GM18508 (cell line): ENCODE measurements around the gene TGFBI.

Experiments
- ATAC-seq: cut with Tn5 transposase; IDR thresholded peaks from one replicate; pipeline ENCODE4 v1.9.1; 2021; ENCODE audit warnings: moderate number of reproducible peaks; ENCODE audit not compliant: insufficient read depth, unreplicated experiment

The TGFBI gene

DNA sequence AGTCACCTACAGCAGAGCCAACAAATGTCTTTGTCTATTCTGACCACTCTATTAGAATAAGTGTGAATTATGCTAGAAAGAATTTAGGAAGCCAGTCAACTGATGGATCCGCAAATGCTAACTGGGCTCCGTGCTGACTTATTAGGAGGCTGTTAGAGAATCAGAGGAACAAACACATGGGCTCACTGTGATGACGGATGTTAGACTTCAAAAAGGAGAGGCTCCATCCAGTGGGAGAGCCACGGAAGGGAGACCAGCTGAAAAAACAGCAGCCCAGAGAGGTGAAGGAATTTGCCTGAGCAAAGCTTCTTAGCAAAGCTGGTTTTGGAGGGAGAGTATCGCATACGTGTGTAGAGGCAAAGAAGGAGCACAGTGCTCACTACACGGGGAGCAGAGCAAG is 5.8 kb upstream of the TGFBI start:
- no peak for ATAC-seq

DNA sequence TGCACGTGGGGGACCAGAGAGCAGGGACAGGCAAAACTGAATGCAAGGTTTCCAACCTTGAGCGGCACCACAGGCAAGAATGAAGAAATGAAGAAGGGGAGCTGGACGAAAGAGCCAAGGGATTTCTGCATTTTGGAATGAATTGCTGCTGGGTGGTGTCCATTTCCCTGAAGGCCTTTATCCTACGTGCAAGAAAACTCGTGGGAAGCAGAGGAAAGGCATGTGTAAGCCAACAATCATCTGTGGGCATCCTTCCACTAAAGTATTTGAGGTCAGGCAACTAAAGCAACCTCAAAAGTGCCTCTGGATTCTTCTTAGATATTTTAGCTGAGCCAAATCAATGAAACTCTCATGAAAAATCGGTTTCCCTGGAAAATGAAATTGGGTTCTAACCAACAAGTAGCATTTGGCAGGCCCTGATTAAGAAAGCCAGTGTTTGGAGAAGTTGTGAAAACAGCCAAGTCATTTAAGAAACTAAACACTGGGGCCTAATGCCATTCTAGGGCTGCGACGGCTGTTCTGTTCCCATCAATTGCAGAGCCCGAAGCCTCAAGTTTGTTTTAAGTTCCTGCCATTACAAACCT is 4.7 kb upstream of the TGFBI start:
- ATAC-seq, result no peak

DNA sequence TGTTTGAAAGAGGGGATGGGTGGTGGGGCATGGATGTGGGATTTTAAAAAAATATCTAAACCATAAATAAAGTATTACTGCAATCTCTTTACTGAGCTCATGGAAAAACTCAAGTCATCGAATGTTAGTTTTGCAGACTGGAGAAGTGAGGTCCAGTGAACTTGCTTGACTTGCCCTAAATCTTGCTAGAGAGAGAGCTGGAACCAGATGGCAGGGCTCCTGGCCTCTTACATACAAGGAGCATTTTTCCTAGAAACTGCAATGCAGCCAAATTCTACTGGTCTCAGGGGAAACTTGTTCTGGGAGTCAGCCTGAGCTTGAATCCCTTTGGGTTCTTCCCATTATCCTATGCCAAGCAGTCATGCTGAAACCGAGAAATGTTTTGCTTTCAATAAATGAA is 2.9 kb upstream of the TGFBI start:
- ATAC-seq, result no peak

DNA sequence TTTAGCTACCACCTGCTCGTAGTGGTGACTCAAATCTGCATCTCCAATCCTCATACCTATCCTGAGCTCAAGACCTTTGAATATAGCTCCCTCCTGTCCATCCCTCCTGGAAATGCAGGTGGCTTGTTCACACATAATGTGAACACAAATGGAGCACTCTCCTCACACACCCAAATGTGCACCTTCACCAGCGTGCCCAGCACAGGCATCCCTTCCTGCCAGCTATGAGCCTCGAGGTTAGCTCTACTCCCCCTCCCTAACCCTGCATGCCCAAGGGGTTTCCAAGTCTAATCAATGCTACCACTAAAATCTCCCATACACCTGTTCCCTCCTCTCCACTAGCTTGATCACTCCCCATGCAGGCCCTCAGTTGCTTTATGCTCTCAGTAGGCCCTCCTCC is 2.2 kb upstream of the TGFBI start:
- ATAC-seq, result no peak

DNA sequence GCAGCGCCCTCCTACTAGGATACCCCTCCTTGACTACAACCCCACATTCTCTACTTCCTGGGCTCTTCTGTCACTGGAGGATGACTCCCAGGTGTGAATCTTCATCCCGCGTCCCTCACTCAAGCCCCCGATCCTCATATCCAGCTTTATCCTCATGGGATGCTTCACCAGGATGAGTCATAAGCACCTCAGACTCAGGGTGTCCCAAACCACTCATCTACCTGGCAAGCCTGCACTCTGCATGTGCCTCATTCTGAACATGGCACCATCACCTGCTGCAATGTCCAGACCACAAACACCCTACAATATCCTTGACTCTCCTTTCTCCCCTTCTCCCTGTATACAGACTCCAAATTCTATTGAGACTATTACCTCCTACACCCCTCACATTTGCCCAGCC is 1.5 kb upstream of the TGFBI start:
- ATAC-seq, result no peak

DNA sequence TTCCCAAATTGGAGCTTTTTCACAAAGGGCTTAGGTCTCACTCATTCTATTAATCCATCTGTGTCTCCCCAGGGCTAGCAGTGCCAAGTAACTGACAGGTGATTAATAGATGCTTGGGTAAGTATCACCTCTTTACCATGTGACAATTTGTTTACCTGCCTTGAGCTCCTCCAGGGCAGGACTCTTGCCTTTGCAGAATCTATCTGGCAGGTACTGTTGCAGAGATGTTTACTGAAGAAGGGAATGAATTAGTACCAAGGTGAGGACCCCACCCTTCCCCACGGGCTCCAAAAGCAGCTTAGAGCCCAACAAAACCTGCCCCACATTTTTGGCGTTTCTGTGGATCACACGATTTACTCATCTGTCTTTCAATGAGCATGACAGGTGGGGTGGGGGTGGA is 698 bp upstream of the TGFBI start:
- no peak for ATAC-seq

DNA sequence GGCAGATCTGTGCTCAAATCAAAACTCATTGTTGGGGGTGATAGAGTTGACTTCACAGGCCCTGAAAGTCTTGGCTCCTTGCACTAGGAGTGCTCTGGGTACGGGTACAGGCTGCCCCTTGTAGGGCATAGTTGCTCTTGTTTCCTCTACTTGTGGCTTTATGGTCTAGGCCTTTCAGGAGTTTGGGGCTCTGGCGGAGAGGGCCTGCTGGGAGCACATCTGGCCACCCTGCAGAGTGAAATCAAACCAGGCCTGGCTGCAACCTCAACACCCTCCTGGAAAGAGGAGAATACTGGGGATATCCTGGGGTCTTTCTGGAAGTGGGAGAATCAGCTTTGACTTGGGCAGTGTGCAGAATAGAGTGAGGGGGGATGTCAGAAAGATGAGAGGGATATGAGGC is 1.5 kb downstream of the TGFBI start:
- ATAC-seq, result no peak

DNA sequence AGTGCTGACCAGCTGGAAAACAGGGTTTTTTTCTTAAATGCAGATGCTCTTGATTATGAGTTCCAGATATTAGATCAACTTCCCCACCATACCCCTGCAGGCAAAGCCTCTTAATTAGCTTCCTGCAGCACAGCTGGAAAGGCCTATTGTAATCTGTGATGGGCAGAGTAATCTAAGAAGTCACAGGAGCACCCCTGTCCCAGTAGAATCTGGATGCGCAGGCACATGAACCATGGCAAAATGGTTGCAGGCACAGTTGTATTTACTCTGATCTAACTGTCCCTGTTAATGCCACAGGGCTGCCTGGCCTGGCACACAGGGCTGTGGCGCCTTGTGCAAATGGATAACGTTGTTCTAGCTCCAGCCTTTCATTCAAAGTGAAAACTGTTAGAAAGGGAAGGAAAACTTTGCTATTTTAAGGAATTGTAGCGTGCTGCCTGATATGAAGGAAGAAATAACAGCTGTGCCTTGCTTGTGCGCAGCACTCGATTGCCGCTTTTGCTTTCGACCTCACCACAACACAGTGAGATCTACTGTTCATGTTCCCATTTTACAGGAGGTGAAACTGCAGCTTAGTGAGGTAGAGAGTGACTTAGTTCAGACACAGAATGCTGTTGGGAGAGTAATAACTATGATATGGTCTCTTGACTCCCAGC is 2.3 kb downstream of the TGFBI start:
- ATAC-seq, result no peak

DNA sequence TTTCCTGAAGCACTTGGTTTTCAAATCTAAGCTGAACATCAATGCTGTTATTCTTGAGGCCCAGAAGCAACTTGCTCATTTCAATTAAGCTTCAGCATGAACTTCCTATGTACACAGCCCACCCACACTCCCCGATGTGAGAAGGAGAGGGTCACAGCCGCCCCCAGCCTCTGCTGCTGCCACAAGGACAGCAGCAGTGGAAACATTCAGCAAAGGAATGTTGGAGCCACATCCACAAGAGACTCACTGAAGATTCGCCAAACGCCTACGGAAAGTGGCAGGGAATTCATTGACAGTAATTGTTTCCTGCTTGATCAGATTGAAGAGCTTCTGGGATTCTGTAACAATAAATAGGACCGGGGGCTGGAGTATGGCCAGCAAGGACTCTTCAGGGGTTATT is 2.9 kb downstream of the TGFBI start:
- ATAC-seq, result no peak

DNA sequence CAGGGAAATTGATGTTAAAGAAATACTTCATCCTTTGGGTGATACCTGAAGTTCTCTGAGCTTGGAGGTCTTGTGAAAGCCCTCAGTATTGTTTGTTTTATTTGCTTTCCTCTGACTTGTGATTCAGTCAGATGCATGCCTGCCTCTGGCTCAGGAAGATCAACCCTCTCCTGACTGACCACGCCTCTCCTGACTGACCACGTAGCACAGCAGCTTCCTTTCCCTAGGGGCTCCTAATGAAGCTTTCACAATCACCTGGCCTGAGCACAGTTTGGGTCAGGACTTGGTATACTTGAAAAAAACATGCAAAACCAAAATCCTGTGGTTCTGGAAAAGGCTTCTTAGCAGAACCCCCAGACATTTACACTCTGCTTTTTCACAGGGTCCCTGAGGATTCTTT is 3.8 kb downstream of the TGFBI start:
- no peak for ATAC-seq

DNA sequence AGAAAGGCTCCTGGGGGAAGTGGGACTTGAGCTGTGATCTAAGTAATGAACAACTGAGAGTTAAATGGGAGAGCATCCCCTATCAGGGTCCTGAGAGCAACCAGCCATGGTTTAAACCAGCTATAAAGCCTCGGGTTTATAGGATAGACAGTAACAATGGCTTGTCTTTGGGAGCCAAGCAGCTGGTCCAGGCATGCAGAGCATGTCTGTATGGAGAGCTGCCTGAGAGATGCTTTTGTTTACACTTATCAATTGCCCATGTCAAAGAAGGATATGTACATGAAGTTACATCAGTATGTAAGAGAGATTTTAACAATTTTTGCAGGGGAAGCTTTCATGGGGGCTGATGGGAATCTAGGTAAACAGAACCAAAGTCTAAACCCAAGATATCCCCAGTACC is 4.4 kb downstream of the TGFBI start:
- ATAC-seq, result no peak

DNA sequence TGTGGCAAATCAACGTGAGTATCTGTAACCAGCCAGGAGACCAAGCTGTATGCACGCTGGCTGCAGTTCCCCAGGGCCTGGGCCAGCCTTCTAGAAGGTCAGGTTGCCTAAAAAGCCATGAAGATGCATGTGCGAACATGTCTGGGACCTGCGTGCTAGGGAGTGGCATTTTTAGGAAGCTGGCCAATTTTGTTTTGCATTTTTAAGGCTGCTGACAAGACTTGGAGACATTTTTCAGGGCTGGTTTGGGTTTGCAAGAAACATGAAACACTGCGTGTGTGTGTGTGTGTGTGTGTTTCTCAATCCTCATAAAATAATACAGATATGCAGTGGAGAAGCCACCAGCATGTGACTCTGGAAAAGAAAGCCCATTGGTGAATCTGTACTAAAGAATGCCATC is 5.1 kb downstream of the TGFBI start:
- no peak for ATAC-seq

DNA sequence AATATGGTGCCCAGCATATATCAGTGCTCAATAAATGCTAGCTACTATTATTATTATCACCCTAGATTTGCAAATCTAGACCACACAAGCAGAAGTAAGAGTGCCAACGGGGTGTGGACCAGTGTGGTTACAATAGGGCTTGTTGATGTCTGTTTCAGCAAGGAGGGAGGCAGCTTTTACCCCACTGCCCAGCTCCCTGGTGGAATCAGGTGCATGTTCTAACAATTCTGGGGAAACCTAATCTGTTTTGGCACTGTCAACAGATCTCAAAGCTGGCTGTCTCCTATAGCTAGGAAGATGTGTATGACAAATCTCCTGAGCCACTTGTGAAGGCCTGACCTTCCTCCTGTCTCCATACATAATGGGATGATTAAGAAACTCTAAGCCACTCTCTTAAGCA is 5.7 kb downstream of the TGFBI start:
- no peak for ATAC-seq

DNA sequence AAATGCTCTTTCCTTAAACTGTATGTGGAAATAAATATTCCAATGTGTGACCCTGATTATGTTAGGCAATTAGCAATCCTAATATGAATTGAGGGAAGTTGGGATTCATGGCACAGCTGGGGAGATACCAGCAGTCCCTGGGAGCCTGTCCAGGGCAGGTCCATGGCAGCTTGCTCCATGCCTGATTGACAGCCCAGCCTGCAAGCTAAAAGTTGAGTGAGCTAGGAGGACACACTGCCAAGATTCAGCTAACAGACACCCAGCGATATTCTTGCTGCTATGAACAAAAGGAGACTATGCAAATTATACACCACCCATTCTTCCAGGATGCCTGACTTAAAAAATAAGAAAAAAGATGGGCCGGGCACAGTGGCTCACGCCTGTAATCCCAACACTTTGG is 6.2 kb downstream of the TGFBI start:
- no peak for ATAC-seq

DNA sequence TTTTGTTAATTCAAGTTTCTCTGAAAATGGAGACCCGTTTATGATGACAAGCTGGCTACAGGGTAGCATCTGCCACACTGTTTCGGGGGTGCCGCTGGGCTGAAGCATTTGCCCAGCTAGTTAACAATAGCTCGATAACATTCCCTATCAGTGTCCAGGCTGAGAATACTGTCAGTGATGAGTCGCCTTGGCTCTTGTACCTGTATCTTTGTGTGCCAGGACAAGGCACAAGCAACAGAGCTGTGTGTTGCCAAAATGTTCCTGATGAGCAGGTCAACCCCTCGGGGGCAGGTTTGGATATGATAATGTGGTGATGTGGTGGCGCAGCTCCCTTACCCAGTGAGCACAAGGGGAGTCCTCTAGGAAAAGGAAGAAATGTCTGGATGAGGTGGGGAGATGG is 7.0 kb downstream of the TGFBI start:
- no peak for ATAC-seq

DNA sequence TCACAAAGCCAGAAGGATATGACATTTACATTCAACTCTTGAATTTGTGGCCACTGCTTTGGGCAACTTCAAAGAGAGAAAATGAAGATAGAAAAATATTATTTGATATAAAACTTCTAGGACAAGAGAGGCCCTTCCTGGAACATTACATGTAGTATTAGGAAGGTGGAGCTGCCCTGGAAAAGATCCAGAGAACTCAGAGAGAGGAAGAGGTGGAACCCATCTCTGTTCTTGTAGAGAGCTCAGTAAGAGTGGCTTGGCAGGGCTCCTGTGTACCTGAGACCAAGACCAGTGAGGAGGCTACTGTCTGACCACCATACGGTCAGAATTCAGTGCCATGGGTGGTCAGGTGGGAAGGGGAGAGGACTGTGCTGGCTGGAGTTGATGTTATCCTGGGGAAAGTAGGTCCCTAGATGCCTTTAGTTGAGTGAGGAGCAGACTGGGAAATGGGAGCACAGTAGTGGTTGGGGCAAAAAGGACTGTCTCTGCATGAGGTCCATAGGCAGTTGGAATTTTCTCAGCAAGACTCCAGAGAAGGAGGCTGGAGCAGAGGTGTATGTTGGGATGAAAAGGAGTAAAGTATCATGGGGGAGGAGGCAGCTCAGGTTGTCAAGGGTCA is 7.6 kb downstream of the TGFBI start:
- ATAC-seq, result no peak

DNA sequence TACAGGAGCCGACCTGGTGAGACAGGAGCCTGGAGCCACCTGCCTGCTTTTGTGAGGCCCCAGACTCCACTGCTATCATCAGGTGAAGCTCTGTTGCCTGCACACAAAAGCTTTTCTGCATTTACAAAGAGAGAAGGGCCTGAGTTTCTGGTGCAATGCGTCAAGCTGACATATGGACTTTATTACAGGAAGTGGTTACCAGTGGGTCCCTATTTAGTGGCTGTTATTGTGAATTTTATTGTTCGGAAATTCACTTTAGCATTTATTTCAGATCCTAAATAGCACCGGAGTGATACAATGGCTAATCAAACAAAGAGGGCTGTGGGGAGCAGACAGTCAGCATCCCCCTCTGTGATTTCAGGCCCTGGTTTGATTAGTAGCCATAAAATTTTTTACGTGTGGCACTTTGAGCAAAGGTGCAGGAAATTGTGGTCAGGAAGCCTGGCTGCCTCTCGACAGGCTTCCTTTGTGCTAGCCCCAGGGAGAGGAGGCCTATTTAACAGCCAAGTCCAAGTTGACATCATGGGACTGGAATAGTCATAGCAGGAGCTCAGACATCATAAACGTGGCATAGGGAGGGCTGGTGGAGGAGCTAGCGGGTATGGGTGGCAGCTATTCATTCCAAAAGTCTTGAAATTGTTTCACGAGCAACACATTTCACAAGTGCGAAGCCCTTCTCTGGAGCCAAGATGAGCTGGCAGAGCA is 8.4 kb downstream of the TGFBI start:
- ATAC-seq, result peak; percentile 79

DNA sequence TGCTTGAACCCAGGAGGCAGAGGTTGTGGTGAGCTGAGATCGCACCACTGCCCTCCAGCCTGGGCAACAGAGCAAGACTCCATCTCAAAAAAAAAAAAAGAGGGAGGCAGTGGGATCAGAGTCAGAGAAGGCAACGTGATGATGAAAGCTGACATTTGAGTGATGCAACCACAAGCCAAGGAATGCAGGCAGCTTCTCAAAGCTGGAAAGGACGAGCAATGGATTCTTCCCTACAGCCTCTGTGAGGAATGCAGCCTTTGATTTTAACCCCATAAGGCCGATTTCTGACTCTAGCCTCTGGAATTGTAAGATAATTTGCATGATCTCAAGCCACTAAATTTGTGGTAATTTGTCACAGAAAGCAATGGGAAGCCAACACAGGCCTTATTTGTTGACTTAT is 9.8 kb downstream of the TGFBI start:
- ATAC-seq, result no peak

DNA sequence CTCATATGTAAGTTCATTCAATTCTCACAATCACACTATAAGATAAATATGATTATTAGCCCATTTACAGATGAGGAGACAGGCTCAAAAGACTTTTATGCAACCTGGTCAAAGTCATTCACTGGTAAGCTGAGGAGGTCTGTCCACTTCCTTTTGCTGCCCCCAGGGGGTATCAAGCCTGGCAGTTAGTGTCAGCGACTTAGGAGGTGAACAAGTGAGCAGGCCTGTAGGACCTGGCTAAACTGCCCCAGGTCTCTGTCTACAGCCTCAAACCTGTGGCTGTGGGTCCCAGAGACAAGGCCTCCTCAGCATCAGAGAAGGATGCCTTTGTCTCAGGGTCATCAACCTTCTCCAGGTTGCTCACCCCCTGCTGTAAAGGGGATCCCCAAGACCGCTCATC is 10.4 kb downstream of the TGFBI start:
- ATAC-seq, result no peak

DNA sequence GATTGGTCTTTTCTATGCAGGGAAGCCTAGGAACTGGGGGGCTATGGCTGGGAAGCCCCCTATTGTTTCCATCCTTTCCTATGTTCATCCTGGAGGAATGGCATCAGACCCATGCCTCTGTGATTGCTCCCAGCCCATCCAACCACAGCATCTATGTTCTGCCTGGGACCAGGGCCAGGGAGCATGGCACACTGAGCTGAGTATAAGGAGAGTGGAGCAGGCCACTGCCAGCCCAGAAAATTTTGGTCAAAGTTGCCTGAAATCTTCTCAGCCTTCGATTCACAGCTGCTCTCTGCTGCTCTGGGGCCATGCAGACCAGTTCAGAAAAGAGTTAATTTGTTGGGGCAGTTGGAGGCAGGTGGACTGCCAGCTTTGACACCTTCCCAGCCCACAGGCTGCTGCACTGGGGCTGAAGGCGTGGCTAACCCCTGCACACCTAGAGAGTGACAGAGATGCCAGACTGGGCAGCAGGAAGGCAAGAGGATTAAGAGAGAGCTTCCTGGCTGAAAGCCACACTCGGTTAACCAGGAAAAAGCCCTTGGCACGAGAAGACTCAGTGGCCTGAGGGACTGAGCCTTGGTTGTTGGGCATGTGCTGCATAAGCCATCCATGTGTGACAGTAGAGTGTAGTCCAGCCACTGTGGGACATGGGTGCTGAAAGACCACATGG is 12.1 kb downstream of the TGFBI start:
- ATAC-seq, result no peak

DNA sequence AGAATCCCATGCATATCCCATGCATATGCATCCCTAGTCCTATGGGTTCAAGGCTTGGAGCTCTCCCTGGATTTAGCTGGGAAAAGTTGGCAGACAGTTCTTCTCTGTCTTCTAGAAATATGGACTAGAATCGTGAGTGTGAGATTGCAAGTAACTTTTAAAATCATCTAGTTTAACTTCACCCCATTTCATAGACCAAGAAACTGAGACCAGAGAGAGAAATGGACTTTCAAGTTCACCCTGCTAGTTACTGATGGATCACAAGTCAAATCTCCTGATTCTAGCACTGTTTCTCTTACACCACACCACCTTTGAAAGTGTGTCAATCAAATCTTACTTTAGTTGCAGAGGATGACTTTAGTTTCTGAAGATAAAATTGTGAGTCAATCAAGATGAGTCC is 13.4 kb downstream of the TGFBI start:
- ATAC-seq, result no peak
